Stimulated activated CD8-positive, alpha-beta memory T cell treated with anti-CD3 and anti-CD28 coated beads, Interleukin-12 subunit alpha, Interleukin-12 subunit beta, amount 100 ng/mL, for 1 hour (primary cell): ENCODE results near the gene MCHR1.
"Not testable (repeated sequence)": the region's sequence is repeated elsewhere in the genome, so short reads cannot be mapped to it uniquely, and the experiment has no call there.

Experiments
- DNase-seq: peaks from one replicate; pipeline ENCODE4 v3.0.0-alpha.2; 2020; ENCODE audit warnings: low read depth

MCHR1 gene

DNA sequence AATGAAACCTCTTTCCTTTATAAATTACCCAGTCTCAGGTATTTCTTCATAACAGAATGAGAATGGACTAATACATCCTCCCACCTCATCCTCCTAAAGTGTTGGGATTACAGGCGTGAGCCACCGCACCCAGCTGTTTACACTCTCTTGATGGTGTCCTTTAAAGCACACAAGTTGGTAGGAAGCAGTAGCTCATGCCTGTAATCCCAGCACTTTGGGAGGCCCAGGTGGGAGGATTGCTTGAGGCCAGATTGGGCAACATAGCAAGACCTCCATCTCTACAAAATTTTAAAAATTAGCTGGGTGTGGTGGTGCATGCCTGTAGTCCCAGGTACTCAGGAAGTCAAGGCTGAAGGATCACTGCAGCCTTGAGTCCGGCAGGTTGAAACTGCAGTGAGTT, 23.3 kb upstream of the MCHR1 start:
- DNase-seq: not testable (repeated sequence)

DNA sequence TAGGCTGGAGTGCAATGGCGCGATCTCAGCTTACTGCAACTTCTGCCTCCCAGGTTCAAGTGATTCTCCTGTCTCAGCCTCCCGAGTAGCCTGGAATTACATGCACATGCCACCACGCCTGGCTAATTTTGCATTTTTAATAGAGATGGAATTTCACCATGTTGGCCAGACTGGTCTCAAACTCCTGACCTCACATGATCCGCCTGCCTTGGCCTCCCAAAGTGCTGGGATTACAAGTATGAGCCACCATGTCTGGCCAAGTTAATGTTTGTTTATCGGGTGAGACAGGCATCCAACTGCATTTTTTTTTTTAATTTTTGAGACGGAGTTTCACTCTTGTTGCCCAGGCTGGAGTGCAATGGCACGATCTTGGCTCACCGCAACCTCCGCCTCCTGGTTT, 22.6 kb upstream of the MCHR1 start:
- DNase-seq: not testable (repeated sequence)

DNA sequence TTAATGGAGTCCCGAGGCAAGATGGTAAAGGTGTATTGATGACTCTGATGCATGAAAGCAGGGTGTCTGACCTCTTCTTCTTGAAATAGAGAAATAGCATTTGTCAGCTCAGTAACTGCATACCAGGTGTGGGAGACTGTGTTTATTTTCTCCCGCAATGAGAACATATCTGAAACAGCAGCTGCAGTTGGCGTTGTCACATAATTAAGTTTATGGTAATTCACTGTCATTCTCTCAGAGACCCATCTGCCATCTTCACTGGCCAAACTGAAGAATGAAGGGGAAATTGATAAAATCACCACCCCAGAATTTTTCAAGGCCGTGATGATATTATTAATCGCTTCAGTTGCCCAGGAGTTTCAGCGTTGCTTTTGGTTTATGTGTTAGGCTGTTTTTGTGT, 20.1 kb upstream of the MCHR1 start:
- DNase-seq: no peak

DNA sequence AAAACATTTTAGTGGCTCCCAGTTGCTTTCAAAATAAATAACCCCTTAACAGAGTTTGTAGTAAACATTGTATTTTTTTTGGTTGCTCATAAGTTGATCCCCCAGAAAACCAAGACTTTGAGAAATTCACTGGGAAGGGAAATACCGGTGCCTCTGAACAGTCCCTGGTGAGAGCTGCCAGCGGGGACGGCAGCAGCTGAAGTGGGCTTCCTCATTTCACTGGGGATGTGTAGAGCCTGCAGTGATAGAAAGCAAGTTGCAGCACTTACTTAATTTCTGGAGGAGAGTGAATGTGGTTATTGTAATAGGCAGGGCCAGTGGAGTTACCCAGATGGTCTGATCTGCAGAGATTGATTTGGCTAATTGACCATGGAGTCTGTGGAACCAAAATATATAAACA, 18.6 kb upstream of the MCHR1 start:
- DNase-seq: no peak

DNA sequence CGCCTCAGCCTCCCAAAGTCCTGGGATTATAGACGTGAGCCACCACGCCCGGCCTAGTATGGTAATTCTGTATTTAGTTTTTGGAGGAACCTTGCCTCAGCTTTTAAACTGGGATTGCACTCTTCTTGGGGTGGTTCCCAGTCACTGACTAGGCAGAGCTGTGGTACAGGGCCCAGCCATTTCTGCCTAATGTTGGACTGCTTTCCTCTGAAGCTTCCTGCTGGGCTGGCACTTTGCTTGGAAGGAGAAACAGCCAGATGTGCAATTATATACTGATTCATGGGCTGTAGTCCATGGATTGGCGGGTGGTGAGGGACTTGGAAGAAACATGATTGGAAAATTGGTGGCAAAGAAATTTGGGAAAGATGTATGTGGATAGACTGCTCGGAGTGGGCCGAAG, 17.6 kb upstream of the MCHR1 start:
- no peak for DNase-seq

DNA sequence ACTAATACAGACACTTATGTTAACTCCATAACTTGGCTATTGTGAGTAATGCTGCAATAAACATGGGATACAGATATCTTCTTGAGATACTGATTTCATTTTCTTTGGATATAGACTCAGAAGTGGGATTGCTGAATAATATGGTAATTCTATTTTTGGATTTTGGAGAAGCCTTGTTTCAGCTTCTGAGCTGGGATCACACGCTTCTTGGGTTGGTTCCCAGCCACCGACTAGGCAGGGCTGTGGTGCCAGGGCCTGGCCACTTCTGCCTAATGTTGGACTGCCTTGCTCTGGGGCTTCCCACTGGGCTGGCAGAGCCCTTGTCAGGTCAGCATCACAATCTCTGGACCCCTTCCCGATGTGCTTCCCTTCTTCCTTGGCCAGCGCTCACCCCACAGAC, 14.0 kb upstream of the MCHR1 start:
- DNase-seq: no peak

- no peak for DNase-seq
Measured at GRCh38 chr22:40666151-40666848, 13.0 kb upstream of the MCHR1 start.

DNA sequence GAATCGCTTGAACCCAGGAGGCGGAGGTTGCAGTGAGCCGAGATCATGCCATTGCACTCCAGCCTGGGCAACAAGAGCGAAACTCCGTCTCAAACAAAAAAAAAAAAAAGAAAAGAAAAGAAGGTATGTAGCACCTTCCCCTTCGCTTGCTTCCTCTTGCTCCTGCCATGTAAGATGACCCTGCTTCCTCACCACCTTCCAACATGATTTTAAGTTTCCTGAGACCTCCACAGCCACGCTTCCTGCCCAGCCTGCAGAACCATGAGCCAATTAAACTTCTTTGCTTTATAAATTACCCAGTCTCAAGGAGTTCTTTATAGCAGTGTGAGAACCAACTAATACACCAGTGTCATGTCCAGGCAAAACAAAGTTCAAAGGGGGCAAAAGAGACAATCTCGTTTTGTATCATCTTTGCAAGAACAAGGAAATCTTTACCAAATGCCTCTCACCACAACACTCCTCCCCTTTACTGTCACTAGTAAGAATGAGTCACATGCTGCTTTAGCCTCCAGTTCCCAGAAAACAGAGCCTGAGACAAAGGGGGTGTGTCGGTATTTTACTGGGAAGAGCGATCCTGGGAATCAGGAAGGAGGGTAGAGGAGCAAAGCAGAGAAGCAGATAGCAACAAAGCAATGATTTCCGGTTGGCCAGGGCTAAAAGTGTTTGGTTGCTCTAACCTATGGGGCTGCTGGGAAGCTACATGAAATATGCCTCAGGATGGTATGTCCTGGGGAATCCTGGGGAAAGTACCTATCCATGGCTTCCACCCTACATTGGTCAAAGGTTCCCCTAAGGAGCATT, 10.5 kb upstream of the MCHR1 start:
- no peak for DNase-seq

GRCh38 chr22:40670058-40670457, 9.2 kb upstream of the MCHR1 start:
- no peak for DNase-seq

- no peak for DNase-seq
Measured at GRCh38 chr22:40671369-40671768, 7.9 kb upstream of the MCHR1 start.

DNA sequence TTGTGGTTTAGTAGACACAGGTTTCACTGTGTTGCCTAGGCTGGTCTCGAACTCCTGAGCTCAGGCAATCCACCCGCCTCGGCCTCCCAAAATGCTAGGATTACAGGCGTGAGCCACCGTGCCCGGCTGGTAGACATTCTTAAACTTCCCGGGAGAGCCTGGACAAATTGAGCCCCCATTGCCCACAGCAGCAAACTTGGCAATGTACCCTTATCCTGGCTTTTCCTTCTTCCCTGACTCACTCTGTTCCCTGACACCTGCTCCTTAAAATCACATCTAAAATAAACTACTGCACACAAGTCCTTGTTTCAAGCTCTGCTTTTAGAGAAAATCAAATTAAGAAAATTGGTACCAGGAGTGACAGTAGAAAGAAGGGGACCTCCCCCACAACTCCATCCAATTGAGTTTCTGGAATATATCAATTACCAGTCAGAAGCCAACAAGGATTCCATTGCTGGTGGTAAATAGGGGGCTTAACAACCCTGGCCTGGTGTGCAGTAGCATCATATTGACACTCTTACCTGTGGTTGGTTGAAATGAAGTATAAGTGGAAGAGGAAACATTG, 7.4 kb upstream of the MCHR1 start:
- no peak for DNase-seq

- DNase-seq: no peak
Measured at GRCh38 chr22:40673017-40673416, 6.3 kb upstream of the MCHR1 start.

- DNase-seq: no peak
Measured at GRCh38 chr22:40674274-40674673, 5.0 kb upstream of the MCHR1 start.

DNA sequence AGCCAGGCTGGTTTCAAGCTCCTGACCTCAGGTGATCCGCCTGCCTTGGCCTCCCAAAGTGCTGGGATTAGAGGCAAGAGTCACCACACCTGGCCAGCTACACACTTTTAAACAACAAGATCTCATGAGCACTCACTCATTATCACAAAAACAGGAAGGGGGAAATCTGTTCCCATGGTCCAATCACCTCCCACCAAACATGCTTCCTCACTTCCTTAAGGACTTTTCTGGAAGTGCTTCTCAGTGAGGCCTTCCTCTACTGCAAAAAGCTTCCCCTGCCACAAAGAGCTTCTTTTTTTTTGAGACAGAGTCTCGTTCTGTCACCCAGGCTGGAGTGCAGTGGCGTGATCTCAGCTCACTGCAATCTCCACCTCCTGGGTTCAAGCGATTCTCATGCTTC, 3.1 kb upstream of the MCHR1 start:
- DNase-seq: not testable (repeated sequence)

DNA sequence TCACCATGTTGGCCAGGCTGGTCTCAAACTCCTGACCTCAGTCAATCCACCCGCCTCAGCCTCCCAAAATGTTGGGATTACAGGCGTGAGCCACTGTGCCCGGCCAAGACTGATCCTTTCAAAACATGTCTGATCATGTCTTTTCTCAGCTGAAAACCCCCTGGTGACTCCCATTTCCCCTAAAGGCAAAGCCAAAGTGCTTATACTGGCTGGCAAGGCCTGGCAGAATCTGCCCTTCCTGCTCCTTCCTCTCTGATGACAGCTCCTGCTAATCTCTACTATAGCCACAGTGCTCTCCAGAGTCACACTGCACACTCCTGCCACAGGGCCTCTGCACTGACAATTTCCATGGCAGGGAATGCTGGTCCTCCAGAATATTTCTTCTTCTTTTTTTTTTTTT, 2.6 kb upstream of the MCHR1 start:
- DNase-seq: no peak

- DNase-seq: no peak
Measured at GRCh38 chr22:40678493-40679248, 613 bp upstream of the MCHR1 start.

- DNase-seq: no peak
Measured at GRCh38 chr22:40679964-40680818, 907 bp downstream of the MCHR1 start.

GRCh38 chr22:40680819-40681183, 1.5 kb downstream of the MCHR1 start:
- DNase-seq: no peak

- no peak for DNase-seq
Measured at GRCh38 chr22:40681451-40681850, 2.2 kb downstream of the MCHR1 start.

- no peak for DNase-seq
Measured at GRCh38 chr22:40684728-40685127, 5.4 kb downstream of the MCHR1 start.

DNA sequence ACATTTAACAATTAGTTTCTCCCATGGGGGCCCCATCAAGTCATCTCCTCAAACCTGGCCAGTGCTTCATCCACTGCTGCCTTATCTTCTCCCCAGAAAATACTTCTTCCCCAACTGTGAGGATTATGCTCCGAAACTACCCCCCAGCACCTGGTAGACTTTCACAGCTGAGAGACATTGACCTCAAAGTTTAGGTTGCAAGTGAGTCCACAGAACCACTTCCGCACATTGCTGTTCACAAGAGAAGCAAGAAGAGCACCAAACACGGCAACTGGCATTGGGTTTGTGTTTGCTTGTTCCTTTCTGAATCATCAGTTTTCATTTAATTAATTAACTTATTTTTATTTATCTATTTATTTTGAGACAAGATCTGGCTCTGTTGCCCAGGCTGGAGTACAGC, 6.1 kb downstream of the MCHR1 start:
- no peak for DNase-seq

- DNase-seq: no peak
Measured at GRCh38 chr22:40687706-40688105, 8.4 kb downstream of the MCHR1 start.
